ENCODE data around the gene GFRA1.

DNA sequence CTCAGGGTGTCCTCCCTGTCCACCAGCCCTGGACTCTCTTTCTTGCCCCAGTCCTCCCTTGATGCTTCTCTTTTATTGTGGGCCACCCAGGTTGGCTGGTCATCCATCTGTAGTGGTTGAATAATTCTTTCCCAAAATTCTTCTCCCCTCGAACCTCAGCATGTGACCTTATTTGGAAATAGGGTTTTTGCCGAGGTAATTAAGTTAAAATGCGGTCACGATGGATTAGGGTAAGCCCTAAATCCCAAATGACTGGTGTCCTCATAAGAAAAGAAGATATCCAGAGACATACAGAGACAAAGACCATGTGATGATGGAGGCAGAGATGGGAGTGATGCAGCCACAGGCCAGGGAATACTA is 74.3 kb downstream of the GFRA1 start:
- TF ChIP-seq, protein P1, sequence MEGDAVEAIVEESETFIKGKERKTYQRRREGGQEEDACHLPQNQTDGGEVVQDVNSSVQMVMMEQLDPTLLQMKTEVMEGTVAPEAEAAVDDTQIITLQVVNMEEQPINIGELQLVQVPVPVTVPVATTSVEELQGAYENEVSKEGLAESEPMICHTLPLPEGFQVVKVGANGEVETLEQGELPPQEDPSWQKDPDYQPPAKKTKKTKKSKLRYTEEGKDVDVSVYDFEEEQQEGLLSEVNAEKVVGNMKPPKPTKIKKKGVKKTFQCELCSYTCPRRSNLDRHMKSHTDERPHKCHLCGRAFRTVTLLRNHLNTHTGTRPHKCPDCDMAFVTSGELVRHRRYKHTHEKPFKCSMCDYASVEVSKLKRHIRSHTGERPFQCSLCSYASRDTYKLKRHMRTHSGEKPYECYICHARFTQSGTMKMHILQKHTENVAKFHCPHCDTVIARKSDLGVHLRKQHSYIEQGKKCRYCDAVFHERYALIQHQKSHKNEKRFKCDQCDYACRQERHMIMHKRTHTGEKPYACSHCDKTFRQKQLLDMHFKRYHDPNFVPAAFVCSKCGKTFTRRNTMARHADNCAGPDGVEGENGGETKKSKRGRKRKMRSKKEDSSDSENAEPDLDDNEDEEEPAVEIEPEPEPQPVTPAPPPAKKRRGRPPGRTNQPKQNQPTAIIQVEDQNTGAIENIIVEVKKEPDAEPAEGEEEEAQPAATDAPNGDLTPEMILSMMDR (IDR thresholded peaks at IDR 0.05): no peak
- no peak for TF ChIP-seq EP300 (IDR thresholded peaks at IDR 0.05)
- no peak for TF ChIP-seq POLR2A (IDR thresholded peaks at IDR 0.05)
